Peyer's patch (tissue), 4 donors: ENCODE data around the gene THADA.

Experiments
- CTCF ChIP-seq, 6 experiments: fragments of 450-650 bp in 4 of 6; fragments of 200-600 bp in 2 of 6; sonication (generic) in 1 of 6; IDR thresholded peaks; one replicate each; pipeline ENCODE4 v1.5.1; 2017 to 2019; ENCODE audit warnings: antibody characterized with exemption in 6 of 6, mild to moderate bottlenecking in 3 of 6, moderate library complexity in 1 of 6
- POLR2A ChIP-seq, 2 donors: fragments of 450-650 bp; IDR thresholded peaks; one replicate each; pipeline ENCODE4 v1.5.1; 2017; ENCODE audit warnings: antibody characterized with exemption in 2 of 2, mild to moderate bottlenecking in 2 of 2, moderate library complexity in 2 of 2

- no peak for TF ChIP-seq CTCF (IDR thresholded peaks at IDR 0.05)
- TF ChIP-seq POLR2A (IDR thresholded peaks at IDR 0.05) = no peak
Observed at GRCh38 chr2:43594875-43595274, 963 bp downstream of the THADA start.
